Activated gamma-delta T cell (primary cell): Measurements from ENCODE around the gene SORCS3.

Source experiments
- DNase-seq: peaks from one replicate; lab custom pipeline; 2025; lab: John Stamatoyannopoulos, UW

The SORCS3 gene

DNA sequence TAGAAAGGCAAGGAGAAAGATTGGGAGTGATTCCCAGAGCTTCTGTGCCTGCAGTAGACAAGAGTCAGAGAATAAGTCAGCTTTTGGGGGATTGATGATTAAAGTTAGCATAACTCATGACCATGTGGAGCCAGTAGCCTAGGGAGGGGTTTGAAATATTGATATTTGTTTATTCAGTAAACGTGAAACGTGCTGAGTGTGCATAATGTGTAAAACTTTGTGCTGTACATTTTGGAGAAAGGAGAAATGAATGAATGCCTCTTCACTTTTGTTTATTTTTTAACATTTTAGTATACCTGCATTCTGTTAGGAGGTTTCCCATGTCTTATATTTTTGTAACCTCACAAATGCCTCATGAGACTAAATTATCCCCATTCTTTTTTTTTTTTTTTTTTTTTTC lies 272.3 kb downstream of the SORCS3 start:
- no peak for DNase-seq

DNA sequence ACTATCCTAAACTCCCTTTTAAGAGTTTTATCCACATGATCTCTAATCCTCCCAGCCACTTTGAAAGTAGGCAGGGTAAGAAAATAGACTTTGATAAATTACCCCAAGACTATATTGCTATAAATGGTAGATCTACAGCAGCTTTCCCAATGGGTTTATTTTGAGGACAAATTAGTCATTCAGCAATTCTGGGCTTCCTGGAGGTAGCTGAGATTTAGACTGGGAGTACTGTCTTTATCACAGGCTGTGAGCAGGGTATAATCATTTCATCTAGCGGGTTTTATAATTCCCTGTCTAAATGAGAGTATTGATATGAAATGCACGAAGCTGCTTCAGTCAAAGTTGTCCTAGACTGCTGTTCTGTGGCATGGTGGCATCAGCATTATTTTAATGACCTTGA lies 279.4 kb downstream of the SORCS3 start:
- no peak for DNase-seq

DNA sequence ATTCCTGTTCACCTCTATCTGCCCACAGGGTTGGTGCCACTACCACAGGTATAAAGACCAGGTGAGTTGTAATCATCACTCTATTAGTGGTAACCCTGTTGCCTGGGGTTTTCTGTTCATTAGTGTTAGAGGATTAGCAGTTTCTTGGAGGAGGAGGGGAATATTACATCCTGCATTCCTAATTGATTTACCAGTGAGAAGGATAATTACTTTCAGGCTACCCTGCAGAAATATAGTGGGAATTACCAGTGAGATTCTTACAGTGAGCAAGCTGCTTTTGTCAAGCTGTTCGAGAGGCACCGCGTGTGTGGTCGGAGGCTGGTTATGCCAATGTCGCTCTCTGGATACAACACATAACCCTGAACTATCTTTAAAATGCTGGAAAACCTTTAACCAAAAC lies 280.7 kb downstream of the SORCS3 start:
- DNase-seq, result no peak

DNA sequence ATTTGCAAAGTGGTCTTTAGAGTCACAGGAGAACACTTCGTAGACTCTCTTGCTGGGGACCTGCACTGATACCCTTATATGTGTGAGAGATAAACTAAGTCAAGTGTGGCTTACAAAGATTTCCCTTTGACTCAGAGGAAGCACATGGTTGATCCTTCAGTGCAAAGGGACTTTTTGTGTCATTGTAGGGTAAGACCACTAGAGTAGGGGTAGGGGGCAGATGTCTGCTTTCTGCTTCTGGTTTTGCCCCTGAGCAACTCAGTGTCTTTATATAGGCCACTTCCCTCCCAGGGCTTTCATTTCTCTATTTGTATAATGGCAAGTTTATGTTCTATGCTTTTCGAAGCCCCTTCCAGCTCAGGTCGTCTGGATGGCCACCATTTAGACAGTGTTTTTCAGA lies 281.7 kb downstream of the SORCS3 start:
- DNase-seq, result no peak

DNA sequence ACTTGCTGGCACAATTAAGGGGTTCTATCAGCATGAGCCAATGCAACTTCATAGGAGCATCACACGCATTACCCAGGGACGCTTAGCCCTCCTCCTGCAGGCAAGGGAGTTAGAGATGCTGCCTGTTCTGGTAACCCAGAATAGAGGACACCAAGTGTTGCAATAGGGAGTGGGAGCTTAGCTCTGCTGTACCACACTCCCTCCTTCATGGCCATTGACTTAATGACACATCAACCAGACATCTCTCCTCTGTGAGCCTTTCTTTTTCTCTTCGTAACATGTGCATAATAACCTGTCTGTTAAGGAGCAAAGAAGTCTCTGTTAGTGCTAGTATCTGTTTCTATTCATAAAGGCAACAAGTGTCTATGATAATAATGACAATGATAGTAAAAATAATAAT lies 282.4 kb downstream of the SORCS3 start:
- DNase-seq, result no peak

DNA sequence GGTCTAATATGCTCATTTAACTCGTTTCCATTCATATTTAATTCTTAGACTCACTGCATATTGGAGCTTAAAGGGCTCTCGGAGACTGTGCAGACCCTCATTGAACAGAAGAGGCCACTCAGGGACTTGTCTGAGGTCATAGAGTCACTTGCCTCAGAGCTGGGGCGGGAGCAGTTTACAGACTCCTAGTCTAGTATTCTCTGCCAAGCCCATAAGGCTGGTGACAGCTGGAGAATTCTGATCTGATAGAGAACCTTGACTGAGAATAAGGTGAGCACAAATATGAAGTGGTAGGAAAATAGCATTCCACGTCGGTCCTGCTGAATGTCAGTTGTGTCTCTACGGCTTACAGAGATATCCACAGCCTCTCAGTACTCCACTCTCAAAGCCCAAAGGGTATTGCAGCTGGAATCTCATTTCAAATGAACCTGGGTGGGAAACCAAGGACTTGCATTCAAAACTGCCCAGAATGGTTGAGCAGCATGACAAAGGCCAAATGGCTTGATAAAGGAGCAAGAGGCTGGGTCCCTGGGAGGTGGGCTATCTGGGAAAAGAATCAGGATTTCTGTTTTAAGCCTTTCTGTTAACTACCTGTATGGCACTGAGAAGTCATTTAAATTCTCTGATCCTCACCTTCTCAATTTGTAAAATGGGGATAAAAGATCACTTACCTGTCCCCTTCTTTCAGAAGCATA lies 283.2 kb downstream of the SORCS3 start:
- DNase-seq, result no peak

DNA sequence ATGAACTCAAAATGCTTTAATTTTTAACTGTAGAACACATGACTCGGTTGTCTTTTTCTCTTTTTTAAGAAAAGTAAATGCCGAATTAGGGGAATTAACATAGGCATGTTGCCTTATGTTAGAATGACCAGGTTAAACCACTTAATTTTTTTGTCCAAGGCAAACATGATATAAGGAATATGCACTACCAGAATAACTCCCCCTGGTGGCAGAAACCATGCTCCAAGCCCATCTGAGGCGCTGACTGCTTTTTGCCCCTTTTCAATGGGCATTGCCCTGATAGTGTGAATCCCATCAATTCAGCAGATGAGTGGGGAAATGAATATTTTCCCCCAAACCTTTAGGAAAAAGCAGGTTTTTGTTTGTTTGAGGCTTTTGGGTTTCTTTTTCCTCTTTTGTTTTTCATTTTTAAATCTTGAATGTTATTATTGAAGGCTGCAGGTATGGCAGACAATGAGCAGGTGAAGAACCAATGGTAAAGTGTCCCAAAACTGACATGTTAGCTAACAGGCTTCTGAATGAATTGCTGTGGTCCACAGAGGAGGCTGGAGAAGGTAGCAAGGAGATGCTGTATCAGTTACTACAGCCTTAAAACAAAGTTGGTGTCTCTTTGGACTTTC lies 284.3 kb downstream of the SORCS3 start:
- DNase-seq, result no peak

DNA sequence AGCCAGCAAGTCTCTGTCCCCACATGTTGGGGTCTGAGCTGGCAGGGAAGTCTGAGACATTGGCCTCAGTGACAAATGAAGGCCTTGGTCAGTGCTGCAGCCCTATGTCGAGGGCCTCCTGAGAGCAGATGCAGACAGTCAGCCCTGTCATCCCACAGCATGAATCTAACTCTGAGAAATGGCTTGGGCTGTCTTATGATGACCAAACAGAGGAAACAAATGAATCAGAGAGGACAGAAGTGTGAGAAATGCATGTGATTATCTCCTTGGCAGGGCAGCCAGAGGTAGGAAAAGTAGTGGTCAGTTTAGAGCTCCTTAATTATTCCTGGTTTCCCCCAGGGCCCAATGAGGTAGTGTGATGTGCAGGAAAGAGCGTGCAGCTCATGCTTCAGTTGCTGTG lies 287.6 kb downstream of the SORCS3 start:
- DNase-seq, result no peak

DNA sequence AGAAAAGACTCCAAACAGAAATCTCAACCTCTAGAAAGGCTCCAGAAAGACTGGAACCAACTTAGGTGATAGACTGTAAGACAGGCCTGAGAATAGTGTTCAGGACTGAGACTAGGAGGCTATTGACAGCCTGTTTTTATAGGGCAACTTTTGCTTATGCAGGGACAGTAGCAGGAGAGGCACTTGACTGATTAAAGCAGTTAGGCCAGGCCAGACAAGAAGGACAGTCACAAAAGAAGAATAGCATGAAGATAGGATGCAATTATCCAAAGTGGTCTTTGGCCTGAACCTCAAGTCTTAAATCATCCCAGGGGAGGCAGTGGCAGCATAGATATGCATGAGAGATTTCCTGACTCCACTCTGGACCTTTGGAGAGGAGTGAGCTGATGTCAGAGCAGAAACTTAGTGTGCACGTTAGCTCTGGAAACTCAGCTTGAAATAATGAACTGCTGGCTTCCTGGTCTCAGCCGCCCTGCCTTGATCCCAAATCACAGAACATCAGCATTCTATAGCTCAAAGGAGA lies 290.6 kb downstream of the SORCS3 start:
- no peak for DNase-seq

DNA sequence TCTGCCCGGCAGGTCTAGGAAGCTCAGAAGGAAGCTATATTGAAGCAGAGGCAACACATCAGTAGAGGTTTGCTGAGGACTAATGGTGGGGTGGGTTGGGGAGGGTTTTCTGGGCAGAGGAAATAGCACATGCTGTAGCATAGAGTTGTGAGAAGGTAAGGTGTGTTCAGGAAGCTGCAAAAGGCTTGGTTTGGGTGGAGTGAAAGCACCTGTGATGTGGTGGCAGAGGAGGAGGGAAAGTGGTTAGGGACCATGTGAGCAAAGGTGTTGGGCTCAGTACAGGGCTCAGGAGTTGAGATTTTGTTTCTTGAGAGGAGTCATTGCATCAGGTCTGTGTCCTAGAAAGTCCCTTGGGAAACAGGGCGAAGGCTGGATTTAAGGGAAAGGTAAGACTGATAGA lies 294.6 kb downstream of the SORCS3 start:
- DNase-seq, result no peak

DNA sequence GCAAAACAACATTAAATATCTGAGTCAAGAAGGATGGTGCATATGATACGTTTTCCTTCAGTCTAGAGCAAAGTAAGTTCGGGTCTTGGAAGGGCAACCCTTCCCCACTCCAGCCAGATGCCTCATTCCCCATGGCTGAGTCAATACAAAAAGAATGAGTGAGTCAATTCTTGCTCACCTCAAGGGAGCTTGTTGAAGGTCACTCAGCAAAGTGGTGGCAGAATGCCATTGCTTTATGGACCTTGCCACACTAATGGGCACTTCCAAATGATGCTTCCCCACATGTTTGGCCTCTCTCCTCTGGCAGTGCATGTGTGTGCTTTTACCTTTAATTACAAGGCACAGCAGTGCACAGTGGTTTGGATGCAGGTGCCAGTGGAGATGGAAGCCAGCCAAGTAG lies 296.5 kb downstream of the SORCS3 start:
- DNase-seq, result no peak

DNA sequence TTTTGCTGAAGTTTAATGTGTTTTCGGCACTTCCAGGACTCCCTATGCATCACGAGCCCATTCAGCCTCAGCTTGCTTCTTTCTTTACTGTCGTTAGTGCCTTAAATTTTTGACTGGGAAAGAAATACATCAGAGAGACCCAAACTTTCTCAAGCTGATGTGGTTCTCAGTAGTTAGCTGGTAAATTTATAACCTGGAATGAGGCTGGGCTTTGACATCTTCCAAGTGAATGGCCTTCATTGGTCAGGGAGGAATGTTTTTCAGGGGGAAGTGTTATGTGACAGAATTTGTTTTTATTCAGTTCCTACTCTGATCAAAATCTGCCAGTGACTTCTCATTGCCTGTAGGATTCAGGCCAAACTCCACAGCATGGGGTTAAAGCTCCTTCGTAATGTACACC lies 296.9 kb downstream of the SORCS3 start:
- DNase-seq, result no peak

DNA sequence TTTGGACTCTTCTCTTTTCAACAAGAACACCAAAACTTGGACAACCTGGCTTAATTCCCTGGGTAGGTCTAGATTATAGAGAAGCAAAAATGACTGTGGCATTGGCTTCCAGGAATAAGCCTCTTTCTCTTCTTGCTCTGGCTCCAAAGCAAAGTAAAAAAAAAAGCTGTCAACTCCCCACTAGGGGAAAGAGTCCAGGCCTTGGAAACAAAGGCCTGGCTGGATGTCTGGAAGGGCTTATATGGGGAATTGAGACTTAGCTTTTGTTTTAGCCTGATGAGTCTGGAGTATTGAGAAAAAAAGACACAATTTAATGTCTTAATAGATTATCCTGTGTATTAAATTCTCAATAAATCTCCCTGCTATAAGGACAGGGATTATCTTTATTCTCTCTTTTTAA lies 300.6 kb downstream of the SORCS3 start:
- no peak for DNase-seq

DNA sequence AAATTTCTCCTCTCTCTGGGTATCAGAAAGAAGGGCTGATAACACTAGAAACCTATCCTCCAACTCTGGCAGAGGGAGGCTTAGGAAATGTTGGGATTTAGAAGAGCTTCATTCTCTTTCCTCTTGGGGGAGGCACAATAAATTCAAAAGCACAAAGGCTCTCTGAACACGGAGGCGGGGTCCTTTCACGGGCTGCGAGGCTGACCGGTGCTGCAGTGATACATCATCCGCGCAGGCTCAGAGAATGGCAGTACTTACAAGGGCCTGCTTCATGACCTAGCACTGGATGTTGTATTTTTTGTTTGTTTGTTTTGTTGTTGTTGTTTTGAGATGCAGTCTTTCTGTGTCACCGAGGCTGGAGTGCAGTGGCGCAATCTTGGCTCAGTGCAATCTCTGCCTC lies 306.2 kb downstream of the SORCS3 start:
- no peak for DNase-seq

DNA sequence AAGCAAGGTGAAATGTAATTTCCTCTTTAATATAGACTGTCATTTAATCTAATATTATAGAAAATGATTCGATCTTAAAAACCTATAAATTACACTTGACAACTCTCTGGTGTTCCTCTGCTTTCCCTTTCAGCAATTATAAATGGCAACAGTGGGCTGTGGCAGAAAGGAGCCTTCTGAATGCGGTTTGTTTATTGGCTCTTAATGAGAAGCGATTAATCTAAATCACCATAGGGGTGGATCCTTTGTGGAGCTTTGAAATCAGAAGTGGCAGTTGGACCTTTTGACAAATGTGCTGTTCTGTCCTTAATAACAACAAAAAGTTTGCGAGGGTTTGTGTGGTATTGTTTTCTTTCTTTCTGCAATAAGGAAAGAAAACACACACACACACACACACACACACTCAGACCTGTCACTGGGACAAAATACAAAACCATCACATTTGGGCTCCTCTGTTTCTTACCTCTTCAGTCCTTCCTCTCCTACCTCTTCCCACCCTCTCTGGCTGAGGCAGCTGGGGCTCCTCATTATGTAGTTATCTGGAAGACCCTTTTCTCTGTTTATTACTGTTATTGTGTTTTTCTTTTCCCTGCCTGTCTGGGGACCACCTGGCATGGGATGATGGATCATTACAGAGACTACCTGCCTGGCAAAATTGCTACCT lies 316.2 kb downstream of the SORCS3 start:
- DNase-seq, result no peak

DNA sequence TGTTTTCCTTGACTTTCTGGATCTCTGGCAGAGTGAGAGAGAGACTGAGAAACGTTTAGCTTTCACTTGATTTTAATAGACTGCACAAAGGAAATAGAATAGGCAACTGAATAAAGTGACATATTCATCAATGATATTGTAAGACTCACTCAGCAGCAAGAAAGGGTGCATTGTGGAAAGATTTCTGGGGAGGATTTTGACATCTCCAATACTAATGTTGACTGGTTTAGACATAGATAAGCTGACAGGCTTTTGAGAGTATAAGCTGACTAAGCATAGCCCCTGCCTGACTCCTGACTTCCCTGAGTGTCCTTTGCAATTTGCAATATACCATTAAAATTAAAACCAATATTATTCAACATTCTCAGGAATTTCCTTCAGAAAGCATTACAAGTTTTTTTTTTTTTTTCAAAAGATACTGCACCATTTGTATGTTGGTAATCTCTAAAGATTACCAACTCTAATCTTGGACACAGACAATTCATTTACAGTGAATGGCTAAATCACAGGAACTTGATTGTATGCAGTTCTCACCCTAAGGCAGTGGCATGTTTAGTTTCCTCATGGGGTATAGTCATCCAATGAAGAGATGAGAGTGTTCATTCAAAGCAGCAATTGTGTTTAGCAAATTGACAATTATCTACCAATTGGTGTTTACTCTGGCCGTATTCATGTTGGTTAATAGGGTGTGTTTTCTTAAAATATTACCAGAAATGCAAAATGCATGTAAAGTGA lies 325.6 kb downstream of the SORCS3 start:
- no peak for DNase-seq

DNA sequence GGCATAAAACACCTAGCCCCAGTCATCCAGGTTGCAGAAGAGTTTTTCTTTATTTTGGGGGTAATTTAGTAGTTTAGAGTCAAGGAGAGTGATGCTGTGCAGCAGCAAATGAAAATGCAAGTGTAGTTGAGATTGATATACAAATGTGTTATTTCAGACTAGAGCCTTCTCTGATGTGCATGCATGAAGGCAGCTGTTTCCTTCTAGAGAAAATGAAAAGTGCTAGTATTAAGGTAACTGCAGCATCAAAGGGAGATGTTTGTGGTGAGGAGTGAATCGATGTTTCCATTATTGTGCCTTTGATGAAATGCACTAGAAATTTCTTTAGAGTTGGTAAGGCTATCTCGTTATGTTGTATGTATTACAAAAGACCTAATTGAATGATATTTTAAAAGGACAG lies 339.3 kb downstream of the SORCS3 start:
- DNase-seq, result no peak

DNA sequence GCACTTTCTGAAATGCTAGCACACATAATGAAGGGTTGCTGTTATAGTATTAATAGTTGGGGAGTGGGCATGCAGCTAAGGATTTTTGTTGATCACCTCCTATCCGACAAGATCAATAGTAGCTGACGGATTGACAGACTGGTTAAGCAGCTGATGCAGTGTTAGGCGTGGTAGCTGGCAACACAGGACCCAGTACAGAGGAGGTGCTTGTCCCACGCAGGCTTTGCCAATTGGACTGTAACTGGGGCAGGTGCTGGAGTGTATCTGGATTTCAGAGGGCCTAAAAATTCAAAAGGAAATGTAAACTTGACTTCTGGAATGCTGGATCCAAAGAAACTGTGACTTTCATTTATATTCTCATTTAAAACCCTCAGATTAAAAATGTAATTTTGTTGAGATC lies 340.9 kb downstream of the SORCS3 start:
- no peak for DNase-seq

DNA sequence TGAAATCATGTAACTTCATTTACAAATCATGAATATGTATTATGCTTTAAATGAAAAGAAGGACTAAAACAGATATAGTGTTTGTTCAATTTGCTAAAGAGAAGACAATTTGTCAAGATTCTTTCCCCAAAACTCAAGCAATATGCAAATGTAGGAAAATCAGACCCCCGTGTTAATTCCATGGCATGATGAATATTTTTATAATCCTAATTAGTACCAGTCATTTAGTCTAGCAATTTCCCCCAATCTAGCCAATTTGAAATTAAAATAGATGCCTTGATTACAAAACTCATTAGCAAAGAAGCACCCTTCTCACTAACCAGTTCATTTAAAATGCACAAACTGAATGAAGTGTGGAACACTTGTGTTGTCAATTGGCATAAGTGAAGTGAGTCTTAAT lies 347.6 kb downstream of the SORCS3 start:
- DNase-seq, result no peak

DNA sequence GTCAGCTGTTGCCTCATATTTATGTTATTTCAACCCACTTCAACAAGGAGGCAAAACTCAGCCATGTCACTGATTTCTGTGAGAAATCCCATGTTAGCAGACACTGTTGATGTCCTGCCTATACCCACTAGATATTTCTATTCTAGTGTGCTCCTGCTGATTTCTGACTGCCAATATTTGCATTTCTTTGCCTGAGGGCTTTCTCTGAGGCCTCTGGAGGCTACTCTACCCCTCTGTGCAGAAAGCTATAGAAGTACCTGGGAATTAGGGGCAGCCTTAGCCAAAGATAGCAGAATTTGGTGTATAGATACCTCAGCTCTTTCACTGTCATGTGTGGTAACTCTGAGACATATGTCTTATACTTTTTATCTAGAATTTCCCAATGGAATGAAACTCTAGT lies 348.8 kb downstream of the SORCS3 start:
- no peak for DNase-seq

DNA sequence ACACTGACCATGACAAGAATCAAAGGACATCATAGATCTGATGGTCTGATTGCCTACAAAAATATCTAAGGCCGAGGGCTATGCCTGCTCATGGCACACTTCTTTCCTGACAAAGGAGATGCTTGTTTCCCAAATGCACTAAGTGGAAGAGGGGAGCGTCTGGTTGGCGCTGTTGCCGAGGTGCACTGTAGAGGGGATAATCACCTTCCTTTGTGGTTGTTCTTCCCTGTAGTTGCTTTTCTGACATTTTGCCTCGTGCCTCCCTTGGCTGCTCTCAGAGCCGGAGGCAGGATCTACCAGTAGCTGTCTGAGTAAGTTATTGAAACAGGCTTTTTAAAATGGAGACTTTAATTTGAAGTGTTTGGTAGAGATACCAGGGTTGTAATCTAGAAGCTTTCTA lies 352.0 kb downstream of the SORCS3 start:
- no peak for DNase-seq

DNA sequence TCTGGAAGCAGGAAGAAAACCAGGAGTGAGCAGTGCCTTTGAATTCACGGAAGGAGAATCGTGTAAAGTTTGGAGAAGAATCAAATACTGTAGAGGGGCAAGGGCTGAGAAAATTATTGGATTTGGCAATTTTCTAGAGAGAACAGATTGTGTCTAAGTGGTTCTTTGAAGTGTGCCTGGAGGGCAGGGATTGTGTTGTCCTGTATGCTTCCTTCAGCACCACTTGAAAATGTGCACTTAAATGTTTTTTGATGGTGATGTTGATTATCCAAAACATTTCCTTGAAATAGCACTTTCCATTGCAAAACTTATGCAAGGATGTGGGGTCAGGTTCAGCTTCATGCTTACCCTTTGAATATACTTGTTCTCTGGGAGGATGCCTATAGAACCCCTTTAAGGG lies 360.2 kb downstream of the SORCS3 start:
- DNase-seq, result no peak
